GM21423 (cell line): Measurements from ENCODE around the gene FRMD4A.
"Not testable (repeated sequence)": the region's sequence is repeated elsewhere in the genome, so short reads cannot be mapped to it uniquely, and the experiment has no call there.

Experiments used
- ATAC-seq: cut with Tn5 transposase; IDR thresholded peaks from one replicate; pipeline ENCODE4 v1.9.1; 2021; ENCODE audit warnings: mild to moderate bottlenecking, moderate library complexity; ENCODE audit not compliant: unreplicated experiment

Gene FRMD4A

GRCh38 chr10:13960603-13961002 lies 370.1 kb downstream of the FRMD4A start:
- no peak for ATAC-seq

DNA sequence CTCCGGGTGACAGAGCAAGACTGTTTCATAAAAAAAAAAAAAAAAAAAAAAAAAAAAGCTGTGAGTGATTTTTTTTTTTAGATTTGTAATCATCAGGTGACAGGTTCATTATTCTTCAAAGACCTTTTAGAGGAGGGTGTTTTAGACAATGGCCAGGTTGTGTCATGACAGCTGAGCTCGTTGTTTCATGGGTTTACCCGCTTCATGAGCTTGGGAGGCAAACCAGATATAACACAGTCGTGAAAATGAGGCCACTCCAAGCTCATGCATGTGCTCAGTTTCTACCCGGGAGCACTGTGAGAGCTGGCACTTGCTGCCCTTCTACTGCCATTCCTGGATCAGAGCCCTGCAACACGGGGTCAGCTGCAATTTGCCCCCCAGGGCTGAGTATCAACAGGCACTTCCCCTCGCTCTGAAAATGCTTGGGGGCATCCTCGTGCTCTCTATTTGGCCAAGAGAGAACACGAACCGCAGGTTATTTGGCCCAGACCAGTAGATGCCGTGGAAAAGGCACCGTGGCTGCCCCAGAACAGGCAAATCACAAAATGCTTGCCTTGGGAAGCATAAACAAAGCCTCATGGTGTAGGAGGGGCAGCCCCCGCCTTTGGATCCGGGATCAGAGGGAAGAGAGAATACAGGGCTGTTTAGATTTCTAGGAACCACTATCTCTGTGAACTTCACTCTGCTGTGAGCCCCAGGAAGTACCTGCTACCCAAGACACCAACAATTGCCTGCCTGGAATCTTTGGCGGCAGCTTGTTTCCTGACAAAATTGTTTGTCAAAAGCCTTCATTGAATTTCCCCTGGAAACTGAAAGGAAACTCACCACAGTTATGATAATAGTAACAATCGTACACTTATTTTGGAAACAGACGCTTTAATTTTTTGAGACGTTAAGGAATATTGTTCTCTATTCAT lies 371.0 kb downstream of the FRMD4A start:
- no peak for ATAC-seq

DNA sequence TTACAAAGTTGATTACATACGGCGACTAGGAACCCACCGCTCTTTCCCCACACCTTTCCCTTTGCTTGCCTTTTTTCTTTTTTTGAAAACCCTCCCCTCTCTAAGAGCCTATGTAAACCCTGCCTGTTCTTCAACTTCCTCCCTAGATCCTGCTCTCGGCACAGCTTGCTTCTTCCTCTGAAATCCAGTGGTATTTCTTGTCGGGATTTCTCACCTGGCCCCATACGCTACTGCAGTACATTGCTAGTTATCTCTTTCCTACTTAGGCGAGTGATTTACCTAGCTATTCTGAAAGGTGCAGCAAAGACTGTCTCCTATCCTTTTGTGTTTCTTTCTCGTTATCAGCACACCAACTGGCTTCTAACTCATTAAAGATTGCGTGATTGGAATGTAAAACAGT lies 372.9 kb downstream of the FRMD4A start:
- no peak for ATAC-seq

DNA sequence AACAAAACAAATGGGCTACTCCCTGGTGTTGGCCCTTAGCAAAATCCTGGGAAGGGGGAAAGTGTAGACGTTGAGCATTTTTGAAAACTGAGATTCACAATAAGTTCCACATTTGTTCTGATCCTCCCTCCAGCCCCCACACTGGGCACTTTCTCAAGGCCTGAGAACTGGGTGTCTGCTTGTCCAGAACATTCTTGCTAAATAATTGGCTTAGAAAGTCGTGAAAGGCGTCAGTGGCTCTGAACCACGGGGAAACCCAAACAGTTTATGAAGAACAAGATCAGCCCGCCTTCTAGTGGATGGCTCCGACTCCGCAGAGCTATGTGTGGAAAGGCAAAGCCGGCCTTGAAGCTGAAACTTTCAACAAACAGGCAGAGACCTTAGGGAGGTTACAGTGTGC lies 373.9 kb downstream of the FRMD4A start:
- no peak for ATAC-seq

DNA sequence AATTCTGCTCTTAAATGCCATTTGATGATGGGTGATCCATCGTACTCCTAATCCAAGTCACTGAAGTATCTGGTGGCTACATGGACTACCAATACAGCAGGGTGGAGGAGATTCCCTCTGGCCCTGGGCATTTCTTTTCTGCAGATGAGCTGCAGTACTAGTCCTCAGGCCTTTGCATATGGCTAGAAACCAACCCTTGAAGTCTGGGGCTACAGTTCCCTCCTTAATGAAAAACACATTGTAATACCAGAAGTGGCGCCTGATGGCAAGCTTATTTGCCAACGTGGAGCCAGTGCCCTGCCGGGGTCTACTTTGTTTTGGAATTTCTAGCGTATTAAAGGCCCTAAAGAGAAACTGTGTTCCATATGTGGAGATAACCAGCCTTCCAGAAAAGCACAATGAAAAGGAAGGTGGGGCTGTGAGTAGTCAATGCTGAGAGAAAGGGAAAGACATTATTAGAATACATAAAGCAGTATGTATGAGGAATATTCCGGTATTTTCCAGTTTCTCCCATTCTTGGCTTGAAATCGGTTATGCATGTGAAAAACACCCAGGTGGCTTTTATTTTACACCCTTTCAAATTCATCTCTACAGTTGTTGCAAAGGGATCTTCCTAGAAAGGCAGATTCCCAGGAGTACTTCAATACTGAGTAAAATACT lies 375.2 kb downstream of the FRMD4A start:
- no peak for ATAC-seq

DNA sequence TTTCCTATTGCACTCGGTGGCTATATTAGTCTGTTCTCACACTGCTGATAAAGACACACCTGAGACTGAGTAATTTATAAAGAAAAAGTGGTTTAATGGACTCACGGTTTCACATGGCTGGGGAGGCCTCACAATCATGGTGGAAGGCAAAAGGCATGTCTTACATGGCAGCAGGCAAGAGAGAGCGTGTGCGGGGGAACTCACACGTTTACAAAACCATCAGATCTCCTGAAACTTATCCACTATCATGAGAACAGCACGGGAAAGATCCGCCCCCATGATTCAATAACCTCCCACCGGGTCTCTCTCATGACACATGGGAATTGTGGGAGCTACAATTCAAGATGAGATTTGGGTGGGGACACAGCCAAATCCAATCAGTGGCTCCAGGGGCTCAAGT lies 376.5 kb downstream of the FRMD4A start:
- ATAC-seq: not testable (repeated sequence)

GRCh38 chr10:13953371-13953770 lies 377.4 kb downstream of the FRMD4A start:
- ATAC-seq: no peak

GRCh38 chr10:13950543-13950939 lies 380.2 kb downstream of the FRMD4A start:
- ATAC-seq: no peak

GRCh38 chr10:13949844-13950542 lies 380.7 kb downstream of the FRMD4A start:
- ATAC-seq: no peak

DNA sequence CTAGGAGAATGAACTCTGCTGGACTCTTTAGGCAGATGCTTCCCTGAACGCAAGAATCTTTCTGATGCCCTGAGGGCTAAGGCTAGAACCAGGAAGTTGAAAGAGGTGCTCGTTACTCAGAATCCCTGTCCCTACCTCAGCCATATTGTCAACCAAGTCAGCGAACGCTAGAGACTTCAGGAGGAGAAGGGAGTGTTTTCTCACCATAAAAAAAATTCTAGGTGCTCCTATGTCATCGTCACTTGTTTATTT lies 384.6 kb downstream of the FRMD4A start:
- ATAC-seq: no peak

- ATAC-seq: no peak
Observed at GRCh38 chr10:13945390-13946208, 385.1 kb downstream of the FRMD4A start.

GRCh38 chr10:13944823-13945222 lies 385.9 kb downstream of the FRMD4A start:
- ATAC-seq: no peak

DNA sequence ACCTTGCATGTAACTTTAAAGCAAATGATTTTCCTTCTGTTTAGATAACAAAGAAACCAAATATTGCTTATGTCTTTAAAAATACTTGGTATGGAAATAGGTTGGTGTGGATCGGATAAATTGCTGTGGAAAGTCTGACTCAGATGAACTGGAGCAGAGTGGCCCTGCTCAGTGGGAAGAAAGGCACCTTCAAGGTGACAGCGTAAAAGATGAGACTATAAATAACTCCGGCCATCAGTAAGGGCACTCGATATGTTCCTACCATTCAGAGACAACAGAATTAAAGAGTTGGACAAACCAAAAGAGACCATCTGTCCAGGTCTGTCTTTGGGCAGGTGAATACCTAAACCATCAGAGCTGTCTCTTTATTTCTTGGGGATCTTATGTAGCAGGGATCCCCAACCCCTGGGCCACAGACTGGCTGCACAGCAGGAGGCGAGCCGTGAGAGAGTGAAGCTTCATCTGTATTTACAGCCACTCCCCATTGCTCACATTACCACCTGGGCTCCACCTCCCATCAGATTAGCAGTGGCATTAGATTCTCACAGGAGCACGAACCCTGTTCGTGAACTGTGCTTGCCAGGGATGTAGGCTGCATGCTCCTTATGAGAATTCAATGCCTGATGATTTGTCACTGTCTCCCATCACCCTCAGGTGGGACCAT lies 386.9 kb downstream of the FRMD4A start:
- no peak for ATAC-seq

DNA sequence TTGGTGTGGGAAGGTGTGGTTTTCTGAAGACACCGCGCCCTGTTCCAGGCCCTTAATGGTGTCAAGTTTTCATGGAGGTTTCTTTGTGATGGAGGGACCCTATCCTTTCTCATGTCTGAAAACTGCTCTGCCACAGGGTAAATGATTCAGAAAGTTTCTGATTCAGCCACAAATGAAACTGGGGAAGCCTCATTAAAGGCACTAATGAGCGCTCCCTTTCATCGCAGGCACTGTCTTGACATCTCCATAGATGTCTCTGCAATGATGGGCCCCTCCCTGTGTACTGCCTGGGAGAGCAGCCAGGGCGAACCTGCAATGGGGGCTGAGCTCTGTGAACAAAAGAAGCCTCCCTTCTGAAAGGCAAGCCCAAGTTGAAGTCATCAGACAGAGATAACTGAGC lies 388.7 kb downstream of the FRMD4A start:
- ATAC-seq: no peak

GRCh38 chr10:13939391-13939790 lies 391.3 kb downstream of the FRMD4A start:
- ATAC-seq: no peak

DNA sequence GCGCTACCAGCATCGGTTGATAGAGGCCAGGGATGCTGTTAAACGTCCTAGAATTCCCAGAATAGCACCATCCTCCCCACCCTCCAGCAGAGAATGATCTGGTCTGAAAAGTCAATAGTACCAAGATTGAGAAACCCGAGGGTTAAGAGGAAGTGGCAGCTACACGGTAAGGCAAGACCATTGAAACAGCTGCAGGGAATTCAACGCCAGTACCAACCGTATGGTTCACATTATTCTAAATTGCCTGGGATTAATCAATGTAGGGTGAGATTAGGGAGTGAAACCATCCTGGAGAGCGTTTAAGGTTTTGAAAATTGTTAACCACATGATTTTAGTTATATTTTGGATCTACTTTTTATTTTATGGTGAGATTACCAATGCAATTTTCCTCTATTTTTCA lies 391.8 kb downstream of the FRMD4A start:
- ATAC-seq: no peak

DNA sequence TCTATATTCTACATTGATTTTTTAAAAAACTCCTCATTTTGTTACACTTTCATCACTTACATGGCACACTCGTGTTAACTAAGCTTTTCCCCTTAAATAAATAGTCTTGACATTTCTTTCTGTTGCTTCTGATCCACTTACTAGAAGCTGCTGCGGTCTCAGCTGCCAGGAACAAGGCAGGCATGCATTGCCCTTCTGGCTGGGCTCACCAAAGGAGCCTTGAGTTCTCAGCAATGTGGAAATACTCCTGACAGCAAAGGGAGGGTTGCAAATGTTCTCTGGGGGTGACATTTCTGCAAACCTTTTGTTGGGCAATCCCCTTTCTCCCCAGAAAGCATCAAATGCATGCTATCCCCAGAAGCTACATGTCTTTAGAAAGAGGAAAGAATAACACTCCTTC lies 393.9 kb downstream of the FRMD4A start:
- ATAC-seq: no peak

GRCh38 chr10:13930120-13930519 lies 400.6 kb downstream of the FRMD4A start:
- ATAC-seq: no peak

DNA sequence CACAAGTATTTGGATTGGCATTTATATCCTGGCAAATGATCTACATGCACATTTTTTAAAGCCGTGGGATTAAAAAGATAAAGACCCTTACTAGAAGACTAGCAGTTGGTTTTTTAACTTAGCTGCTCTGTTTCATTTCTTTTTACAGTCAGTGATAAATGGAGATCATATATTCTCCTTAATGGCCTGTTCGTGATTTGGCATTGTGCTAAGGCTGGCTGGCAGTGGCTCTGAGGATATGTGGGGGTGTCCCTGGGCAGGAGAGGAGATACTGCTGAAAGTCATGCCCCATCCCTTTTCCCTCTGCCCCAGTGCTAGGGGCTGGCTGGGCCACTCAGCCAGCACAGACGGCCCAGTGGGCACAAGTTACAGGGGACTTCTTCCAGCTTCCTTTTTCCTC lies 402.3 kb downstream of the FRMD4A start:
- ATAC-seq: no peak

GRCh38 chr10:13925971-13926780 lies 404.5 kb downstream of the FRMD4A start:
- no peak for ATAC-seq
